SK-N-MC (cell line): ENCODE data around the gene DIP2C.

Experiments
- DNase-seq: peaks from one replicate; pipeline ENCODE4 v3.0.0-alpha.2; 2011; ENCODE audit warnings: low read depth, low spot score
- H3K27ac ChIP-seq: fragments of 200-600 bp; sonication (generic); 2 replicates; pipeline ENCODE4 v1.5.1; 2016; ENCODE audit warnings: mixed run types
- H3K36me3 ChIP-seq: fragments of 200-600 bp; sonication (generic); 2 replicates; pipeline ENCODE4 v1.6.1; 2017; ENCODE audit warnings: antibody characterized with exemption, low read length, mixed read lengths; ENCODE audit not compliant: insufficient read depth
- H3K4me3 ChIP-seq: fragments of 200-600 bp; sonication (generic); 2 replicates; pipeline ENCODE4 v1.5.1; 2016
- H3K9ac ChIP-seq: fragments of 200-600 bp; sonication (generic); 2 replicates; pipeline ENCODE4 v1.8.0; 2017; ENCODE audit warnings: mixed run types, mixed read lengths; ENCODE audit not compliant: insufficient read length
- H3K9me3 ChIP-seq: fragments of 200-600 bp; sonication (generic); 2 replicates; pipeline ENCODE4 v1.6.1; 2017; ENCODE audit warnings: low read depth, mild to moderate bottlenecking, antibody characterized with exemption, low read length, moderate library complexity, mixed read lengths
- EZH2 ChIP-seq: fragments of 200-600 bp; sonication (generic); IDR thresholded peaks from one replicate; pipeline ENCODE4 v1.6.1; 2017; ENCODE audit warnings: antibody characterized with exemption
- FOXP2 ChIP-seq: optimal IDR thresholded peaks from 2 replicates; pipeline ENCODE3; 2011; ENCODE audit warnings: mild to moderate bottlenecking, moderate library complexity; ENCODE audit not compliant: insufficient read depth; ENCODE audit errors: extremely low read length, control extremely low read depth
- POLR2AphosphoS5 ChIP-seq: IDR thresholded peaks from 2 replicates; pipeline ENCODE4 v1.6.1; 2012; ENCODE audit warnings: mild to moderate bottlenecking, low read depth, low read length, borderline replicate concordance

The DIP2C gene

GRCh38 chr10:608331-609261 lies 80.9 kb downstream of the DIP2C start:
- H3K27ac ChIP-seq, result peak overlapping the region; percentile 45; the same call in 1 of the 2 replicates
- no peak overlapping the region for H3K9ac ChIP-seq
- H3K4me3 ChIP-seq, result no peak overlapping the region
- H3K9me3 ChIP-seq, result no peaks in the 10 kb centered on the region
- no peaks in the 10 kb centered on the region for H3K36me3 ChIP-seq
- no peak for DNase-seq
- TF ChIP-seq EZH2 (no peak), FOXP2 (no peak), POLR2AphosphoS5 (no peak)

DNA sequence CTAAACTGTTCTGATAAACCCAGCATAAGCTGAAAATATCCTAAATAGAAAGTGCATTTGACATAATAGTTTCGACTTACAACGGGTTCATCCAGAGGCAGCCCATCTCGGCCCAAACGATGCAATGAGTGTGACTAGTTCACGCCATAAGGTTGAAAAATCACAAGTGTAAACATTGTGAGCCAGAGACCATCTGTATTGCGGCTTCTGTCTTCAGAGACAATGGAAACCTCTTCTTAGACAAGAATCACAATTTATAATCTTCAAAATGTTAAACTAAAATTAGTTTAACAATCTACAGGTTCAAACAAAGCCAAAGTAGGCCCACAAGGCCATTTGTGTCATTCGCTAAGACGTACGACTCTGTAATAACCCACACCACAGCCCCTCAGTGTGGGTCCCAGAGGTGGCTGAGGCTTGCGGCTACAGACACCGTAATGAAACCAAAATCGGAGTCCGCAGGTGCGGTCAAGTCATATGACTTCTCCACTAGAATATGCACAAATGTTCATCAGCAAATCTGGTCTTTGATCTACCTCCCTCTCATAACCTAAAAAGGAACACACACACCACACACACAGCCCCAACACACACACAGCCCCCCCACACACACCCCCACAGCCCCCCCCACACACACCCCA lies 81.8 kb downstream of the DIP2C start:
- no peak for TF ChIP-seq FOXP2
- TF ChIP-seq EZH2, result no peak
- no peak for TF ChIP-seq POLR2AphosphoS5
- Histone ChIP-seq H3K36me3 (no peaks in the 10 kb centered on the region), H3K9me3 (no peaks in the 10 kb centered on the region), H3K27ac (no peak overlapping the region), H3K4me3 (no peak overlapping the region), H3K9ac (no peak overlapping the region)
- DNase-seq, result no peak

DNA sequence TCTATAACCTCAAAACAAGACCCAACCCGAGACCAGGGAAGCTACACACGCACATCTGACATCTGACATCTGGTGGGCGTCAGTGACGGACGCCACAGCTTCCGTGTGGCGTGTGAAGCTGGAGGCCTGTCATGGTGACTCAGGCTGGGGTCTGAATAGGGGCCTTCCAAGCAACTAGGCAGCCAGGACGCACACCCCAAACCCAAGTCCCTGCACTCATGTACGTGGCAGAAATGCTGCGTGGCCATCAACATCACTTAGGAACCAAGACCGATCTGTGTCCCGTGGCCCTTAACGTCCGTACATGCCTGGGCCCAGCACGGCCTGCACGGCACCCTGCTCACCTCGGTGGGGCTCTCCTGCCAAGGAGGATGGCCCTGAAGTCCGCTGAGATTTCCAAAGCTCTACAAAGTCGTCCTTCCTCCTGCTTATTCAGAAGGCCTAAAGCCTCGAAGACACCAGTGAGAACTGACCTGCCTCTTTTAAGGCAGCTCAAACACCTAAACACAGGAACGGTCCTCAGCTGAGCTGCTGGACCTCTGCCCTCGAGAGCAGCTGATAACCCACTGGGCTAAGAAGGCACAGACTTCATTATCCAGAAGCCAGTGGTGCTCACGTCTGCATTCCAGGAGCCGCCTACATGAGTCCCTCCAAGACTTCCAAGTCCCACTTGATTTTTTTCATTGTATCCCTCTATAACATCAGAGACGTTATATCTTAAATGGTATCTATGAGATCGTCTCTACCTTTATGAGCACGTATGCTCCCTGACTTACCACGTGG lies 82.5 kb downstream of the DIP2C start:
- Histone ChIP-seq H3K9ac (no peak overlapping the region), H3K9me3 (no peaks in the 10 kb centered on the region), H3K4me3 (no peak overlapping the region), H3K36me3 (no peaks in the 10 kb centered on the region), H3K27ac (no peak overlapping the region)
- DNase-seq, result no peak
- TF ChIP-seq FOXP2, result no peak
- no peak for TF ChIP-seq EZH2
- TF ChIP-seq POLR2AphosphoS5, result no peak

DNA sequence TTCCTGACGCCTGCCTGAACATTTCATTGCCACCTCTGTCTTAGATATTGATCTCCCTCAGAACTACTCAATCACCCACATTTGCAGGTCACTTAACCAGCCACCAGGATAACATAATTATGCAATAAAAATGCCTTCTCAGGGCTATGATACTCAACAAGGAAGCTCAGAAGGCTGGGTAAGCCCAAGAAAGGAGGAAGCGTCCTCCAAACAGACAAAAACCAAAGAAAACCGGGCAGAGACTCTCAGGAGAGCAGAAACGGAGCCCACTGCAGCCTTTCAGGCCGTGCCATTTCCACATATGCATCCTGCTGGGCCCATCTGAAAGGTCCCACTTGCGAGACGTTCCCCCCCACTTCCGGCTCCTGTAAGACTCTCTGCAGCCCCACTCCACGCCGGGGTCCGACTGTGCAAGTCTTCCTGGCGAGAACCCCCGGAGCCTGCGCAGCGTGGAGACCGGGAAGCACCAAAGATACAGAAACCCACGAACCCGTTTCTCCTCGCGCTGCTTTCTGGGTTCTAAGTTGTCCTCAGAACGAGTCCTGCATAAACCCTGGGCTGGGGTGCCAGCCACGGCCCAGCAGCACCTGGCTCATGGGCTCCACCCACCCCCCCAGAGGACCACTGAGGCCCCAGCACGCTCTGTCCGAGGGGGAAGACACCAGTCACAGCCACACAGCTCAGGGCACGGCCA lies 83.7 kb downstream of the DIP2C start:
- Histone ChIP-seq H3K27ac (no peak overlapping the region), H3K9ac (no peak overlapping the region), H3K9me3 (no peaks in the 10 kb centered on the region), H3K4me3 (no peak overlapping the region), H3K36me3 (no peaks in the 10 kb centered on the region)
- no peak for TF ChIP-seq FOXP2
- no peak for DNase-seq

DNA sequence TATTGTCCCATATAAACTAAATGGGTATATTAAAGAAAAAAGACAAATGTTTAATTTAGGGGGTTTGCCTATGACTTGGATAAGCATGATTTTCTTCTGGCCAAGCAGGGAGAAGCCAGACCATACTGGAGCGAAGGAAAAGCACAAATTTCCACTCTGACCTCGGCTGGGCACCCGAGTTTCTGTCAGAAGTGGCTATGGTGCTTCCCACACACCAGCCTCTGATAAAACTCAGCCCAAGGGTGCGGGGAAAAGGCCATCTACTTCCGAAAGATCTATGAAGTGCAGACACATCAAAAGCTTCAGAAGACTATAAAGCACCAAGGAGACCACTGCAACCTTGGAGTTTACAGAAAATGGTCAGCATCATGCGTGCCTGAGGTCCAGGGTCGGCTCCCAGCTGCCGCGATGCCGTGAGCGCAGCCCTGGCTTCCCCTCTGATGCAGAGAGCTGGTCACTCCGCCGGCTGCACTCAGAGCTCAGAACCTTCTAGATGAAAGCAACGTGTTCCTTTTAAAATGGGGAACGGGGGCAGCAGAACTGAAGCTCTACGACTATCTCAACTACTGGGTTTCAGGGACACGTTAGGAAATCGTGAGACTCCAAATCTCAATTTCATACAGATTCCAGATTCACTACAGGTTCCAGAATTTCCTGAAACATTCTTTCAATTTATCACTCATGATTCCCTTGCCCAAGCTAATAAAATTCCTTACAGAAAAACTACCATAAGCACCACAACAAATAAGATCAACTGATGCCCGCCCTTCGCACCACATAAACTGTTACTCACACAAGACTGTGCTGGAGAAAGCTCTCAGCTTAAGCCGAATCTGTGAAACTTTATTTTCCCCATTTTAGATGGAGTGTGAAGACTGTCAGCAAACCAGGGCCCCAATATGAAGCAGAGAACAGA lies 84.5 kb downstream of the DIP2C start:
- no peak overlapping the region for H3K9ac ChIP-seq
- H3K27ac ChIP-seq, result no peak overlapping the region
- no peak overlapping the region for H3K4me3 ChIP-seq
- no peak for TF ChIP-seq FOXP2
- no peak for TF ChIP-seq EZH2
- no peaks in the 10 kb centered on the region for H3K36me3 ChIP-seq
- DNase-seq, result no peak
- no peaks in the 10 kb centered on the region for H3K9me3 ChIP-seq

DNA sequence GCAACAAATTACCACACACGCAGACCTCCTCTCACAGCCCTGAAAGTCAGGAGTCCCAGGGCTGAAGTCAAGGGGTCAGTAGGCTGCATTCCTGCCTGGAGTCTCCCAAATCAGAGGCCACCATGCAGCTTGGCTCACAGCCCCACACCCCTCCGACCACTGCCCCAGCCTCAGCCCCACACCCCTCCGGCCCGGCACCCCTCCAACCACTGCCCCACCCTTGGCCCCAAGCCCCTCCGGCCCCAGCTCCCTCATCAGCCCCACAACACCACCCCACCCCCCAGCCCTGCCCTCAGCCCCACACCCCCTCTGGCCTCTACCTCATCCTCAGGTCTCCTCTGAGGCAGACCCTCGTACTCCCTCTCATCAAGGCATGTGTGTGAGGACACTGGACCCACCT lies 85.7 kb downstream of the DIP2C start:
- DNase-seq, result no peak

GRCh38 chr10:602391-603005 lies 87.0 kb downstream of the DIP2C start:
- Histone ChIP-seq H3K36me3 (no peaks in the 10 kb centered on the region), H3K9me3 (no peaks in the 10 kb centered on the region), H3K4me3 (no peak overlapping the region), H3K27ac (no peak overlapping the region), H3K9ac (no peak overlapping the region)
- no peak for TF ChIP-seq POLR2AphosphoS5
- TF ChIP-seq FOXP2, result no peak
- TF ChIP-seq EZH2, result no peak
- DNase-seq, result no peak

More for the DNA sequence above, 85.7 kb downstream of the DIP2C start:
- no peaks in the 10 kb centered on the region for H3K36me3 ChIP-seq
- TF ChIP-seq EZH2, result no peak
- TF ChIP-seq POLR2AphosphoS5, result no peak
- TF ChIP-seq FOXP2, result no peak
- H3K4me3 ChIP-seq, result no peak overlapping the region
- no peak overlapping the region for H3K9ac ChIP-seq
- H3K27ac ChIP-seq, result no peak overlapping the region
- no peaks in the 10 kb centered on the region for H3K9me3 ChIP-seq
